ENCODE measurements around the gene HDAC1.
A peak's percentile ranks its signal among the peaks of the same experiment; 100 is the strongest.

HDAC1 gene

DNA sequence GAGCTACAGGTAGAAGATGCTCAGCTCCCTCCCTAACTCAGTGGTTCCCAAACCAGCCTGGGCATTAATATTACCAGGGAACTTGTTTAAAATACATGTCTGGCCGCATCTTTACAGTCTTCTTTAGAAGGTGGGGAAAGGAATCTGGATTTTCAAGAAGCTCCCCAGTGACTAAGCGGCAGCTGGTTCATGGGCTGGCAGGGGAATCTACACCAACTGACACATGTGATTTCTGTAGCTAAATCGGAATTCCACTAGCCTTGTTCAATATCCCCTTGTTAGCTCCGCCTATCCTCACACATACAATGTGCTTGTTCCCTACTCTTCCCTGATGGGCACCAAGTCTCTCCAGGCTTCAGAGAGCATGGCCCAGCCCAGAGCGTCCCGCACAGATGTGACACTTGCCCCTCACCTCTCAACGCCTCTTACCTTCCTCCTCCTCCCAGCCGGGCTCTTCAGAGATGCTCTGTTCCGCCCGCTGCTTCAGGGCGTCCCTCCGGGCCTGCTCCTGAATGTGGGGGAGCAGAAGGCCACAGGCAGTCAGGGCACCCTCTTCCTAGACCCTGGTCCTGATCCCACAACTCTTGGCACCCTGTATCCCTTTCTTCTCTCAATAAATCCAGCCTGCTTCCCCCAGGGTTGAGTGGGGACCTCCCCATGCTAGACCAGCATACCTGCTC is 85.8 kb downstream of the HDAC1 start:
- TF ChIP-seq, protein P1, sequence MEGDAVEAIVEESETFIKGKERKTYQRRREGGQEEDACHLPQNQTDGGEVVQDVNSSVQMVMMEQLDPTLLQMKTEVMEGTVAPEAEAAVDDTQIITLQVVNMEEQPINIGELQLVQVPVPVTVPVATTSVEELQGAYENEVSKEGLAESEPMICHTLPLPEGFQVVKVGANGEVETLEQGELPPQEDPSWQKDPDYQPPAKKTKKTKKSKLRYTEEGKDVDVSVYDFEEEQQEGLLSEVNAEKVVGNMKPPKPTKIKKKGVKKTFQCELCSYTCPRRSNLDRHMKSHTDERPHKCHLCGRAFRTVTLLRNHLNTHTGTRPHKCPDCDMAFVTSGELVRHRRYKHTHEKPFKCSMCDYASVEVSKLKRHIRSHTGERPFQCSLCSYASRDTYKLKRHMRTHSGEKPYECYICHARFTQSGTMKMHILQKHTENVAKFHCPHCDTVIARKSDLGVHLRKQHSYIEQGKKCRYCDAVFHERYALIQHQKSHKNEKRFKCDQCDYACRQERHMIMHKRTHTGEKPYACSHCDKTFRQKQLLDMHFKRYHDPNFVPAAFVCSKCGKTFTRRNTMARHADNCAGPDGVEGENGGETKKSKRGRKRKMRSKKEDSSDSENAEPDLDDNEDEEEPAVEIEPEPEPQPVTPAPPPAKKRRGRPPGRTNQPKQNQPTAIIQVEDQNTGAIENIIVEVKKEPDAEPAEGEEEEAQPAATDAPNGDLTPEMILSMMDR (IDR thresholded peaks at IDR 0.05; ENCODE audit: insufficient read depth, low read depth, low read length, missing control alignments) = no peak
- no peak overlapping the region for H3K4me3 ChIP-seq (ENCODE audit: low read length)
- peak; percentile 69 for DNase-seq (ENCODE audit: low read depth)

DNA sequence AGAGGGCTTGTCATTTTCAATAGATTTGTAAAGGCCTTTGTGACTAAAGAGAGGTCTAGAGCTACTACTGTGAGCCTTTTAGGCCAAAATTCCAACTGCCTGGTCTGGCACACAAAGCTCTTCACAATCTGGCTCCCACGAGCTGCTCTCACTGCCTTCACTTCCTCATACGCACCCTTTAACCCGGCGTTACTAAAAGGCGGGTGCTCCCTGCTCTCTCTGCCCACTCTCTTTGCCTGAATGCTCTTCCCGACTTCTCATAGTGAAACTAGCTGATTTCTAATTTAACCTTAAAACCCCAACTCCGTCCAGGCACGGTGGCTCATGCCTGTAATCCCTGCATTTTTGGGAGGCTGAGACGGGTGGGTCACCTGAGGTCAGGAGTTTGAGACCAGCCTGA is 88.2 kb downstream of the HDAC1 start:
- TF ChIP-seq, protein P1 (IDR thresholded peaks at IDR 0.05; ENCODE audit: insufficient read depth, low read depth, low read length, missing control alignments) = no peak
- no peak for DNase-seq (ENCODE audit: low read depth)
- H3K4me3 ChIP-seq (ENCODE audit: low read length) = no peak overlapping the region

Measured in epithelial cell of esophagus (primary cell).